GM19463 (cell line): ENCODE data around the gene COL20A1.

Source experiments
- ATAC-seq: cut with Tn5 transposase; IDR thresholded peaks from one replicate; pipeline ENCODE4 v1.9.1; 2021; ENCODE audit warnings: mild to moderate bottlenecking, moderate library complexity; ENCODE audit not compliant: unreplicated experiment

The COL20A1 gene

GRCh38 chr20:63276956-63277355, 16.0 kb upstream of the COL20A1 start:
- ATAC-seq: no peak

GRCh38 chr20:63277466-63278272, 15.3 kb upstream of the COL20A1 start:
- no peak for ATAC-seq

GRCh38 chr20:63278661-63279060, 14.3 kb upstream of the COL20A1 start:
- no peak for ATAC-seq

- ATAC-seq: no peak
Measured at GRCh38 chr20:63279931-63280330, 13.1 kb upstream of the COL20A1 start.

- no peak for ATAC-seq
Measured at GRCh38 chr20:63280371-63280770, 12.6 kb upstream of the COL20A1 start.

GRCh38 chr20:63280929-63281545, 11.9 kb upstream of the COL20A1 start:
- no peak for ATAC-seq

GRCh38 chr20:63281742-63282665, 11.0 kb upstream of the COL20A1 start:
- ATAC-seq: no peak

GRCh38 chr20:63282946-63283345, 10.0 kb upstream of the COL20A1 start:
- ATAC-seq: no peak

- no peak for ATAC-seq
Measured at GRCh38 chr20:63283397-63284082, 9.4 kb upstream of the COL20A1 start.

- no peak for ATAC-seq
Measured at GRCh38 chr20:63284083-63284440, 8.9 kb upstream of the COL20A1 start.

GRCh38 chr20:63284544-63284949, 8.4 kb upstream of the COL20A1 start:
- ATAC-seq: no peak

- no peak for ATAC-seq
Measured at GRCh38 chr20:63284981-63285524, 7.9 kb upstream of the COL20A1 start.

GRCh38 chr20:63285636-63286615, 7.1 kb upstream of the COL20A1 start:
- ATAC-seq: no peak

- ATAC-seq: no peak
Measured at GRCh38 chr20:63286781-63287696, 5.9 kb upstream of the COL20A1 start.

- ATAC-seq: no peak
Measured at GRCh38 chr20:63287697-63288580, 5.0 kb upstream of the COL20A1 start.

- no peak for ATAC-seq
Measured at GRCh38 chr20:63288581-63289251, 4.3 kb upstream of the COL20A1 start.
